RWPE2 (cell line): ENCODE data around the gene CHMP4B.

Experiments
- ATAC-seq: fragments of 200-7000 bp; cut with Tn5 transposase; 3 replicates; pipeline ENCODE4 v1.9.1; 2021; ENCODE audit warnings: low read depth
- DNase-seq: peaks from one replicate; pipeline ENCODE4 v3.0.0-alpha.2; 2020; ENCODE audit warnings: low spot score
- H3K27ac ChIP-seq: fragments of 450-650 bp; 2 replicates; pipeline ENCODE4 v1.5.1; 2017; ENCODE audit warnings: mild to moderate bottlenecking; ENCODE audit not compliant: poor library complexity, severe bottlenecking
- H3K27me3 ChIP-seq: fragments of 250-450 bp; sonication (Bioruptor Pico); 2 replicates; pipeline ENCODE4 v1.5.1; 2021; ENCODE audit warnings: mild to moderate bottlenecking, moderate library complexity; ENCODE audit not compliant: insufficient read depth, poor library complexity, severe bottlenecking
- H3K36me3 ChIP-seq: fragments of 250-450 bp; sonication (Bioruptor Pico); 2 replicates; pipeline ENCODE4 v1.5.1; 2020; ENCODE audit warnings: low read depth, mild to moderate bottlenecking, moderate library complexity
- H3K4me1 ChIP-seq: fragments of 250-450 bp; sonication (Bioruptor Pico); 2 replicates; pipeline ENCODE4 v1.5.1; 2021; ENCODE audit warnings: mild to moderate bottlenecking, moderate library complexity; ENCODE audit not compliant: insufficient read depth, poor library complexity, severe bottlenecking
- H3K4me3 ChIP-seq: fragments of 250-450 bp; sonication (Bioruptor Pico); 2 replicates; pipeline ENCODE4 v1.5.1; 2021; ENCODE audit warnings: mild to moderate bottlenecking, moderate library complexity; ENCODE audit not compliant: severe bottlenecking
- H3K9me3 ChIP-seq: fragments of 250-450 bp; sonication (Bioruptor Pico); 2 replicates; pipeline ENCODE4 v1.5.1; 2021; ENCODE audit warnings: mild to moderate bottlenecking, moderate library complexity; ENCODE audit not compliant: severe bottlenecking
- CTCF ChIP-seq: fragments of 450-650 bp; IDR thresholded peaks from one replicate; pipeline ENCODE4 v1.5.1; 2017; ENCODE audit warnings: mild to moderate bottlenecking, moderate library complexity; ENCODE audit not compliant: poor library complexity, severe bottlenecking

CHMP4B gene

DNA sequence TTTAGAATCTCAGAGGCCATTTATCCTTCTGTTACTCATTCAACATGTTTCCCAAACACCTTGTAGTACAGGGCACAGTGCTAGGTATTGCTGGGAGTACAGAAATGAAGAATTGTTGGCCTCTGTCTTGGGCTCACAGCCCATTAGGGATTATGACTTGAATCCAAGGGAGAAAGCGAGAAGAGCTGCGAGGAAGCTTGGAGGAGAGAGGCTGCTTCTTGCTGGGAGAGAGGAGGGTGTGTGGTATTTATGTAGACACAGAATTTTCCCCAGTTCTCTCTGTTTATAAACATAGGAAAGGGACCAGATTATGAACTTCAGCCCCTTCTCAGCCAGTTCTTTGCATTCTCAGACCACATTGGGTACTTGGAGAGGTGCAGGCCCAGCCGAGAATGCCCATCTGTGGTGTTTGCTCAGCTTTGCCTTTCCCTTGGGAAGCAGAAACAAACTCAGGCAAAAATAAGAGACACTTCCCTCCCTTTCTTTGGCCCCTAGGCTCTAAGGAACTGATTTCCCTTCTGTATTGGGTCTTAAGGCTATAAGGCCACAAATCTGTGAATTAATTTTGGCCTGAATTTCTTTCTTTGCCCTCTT is 17.9 kb downstream of the CHMP4B start:
- DNase-seq (no peak), ATAC-seq (no peak)
- H3K27me3 ChIP-seq: no peaks in the 10 kb centered on the region
- no peak overlapping the region for H3K4me3 ChIP-seq
- H3K9me3 ChIP-seq: no peaks in the 10 kb centered on the region
- H3K4me1 ChIP-seq: no peaks in the 10 kb centered on the region
- no peak for TF ChIP-seq CTCF
- no peak overlapping the region for H3K27ac ChIP-seq
- H3K36me3 ChIP-seq: peaks cover 23% of the 10 kb centered on the region

GRCh38 chr20:33829636-33830035 is 18.5 kb downstream of the CHMP4B start:
- TF ChIP-seq CTCF: no peak
- Histone ChIP-seq H3K36me3 (peaks cover 25% of the 10 kb centered on the region), H3K4me1 (no peaks in the 10 kb centered on the region), H3K27me3 (no peaks in the 10 kb centered on the region), H3K27ac (no peak overlapping the region), H3K4me3 (no peak overlapping the region), H3K9me3 (no peaks in the 10 kb centered on the region)
- no peak for ATAC-seq
- no peak for DNase-seq

- no peak for TF ChIP-seq CTCF
- Histone ChIP-seq H3K36me3 (peaks cover 32% of the 10 kb centered on the region), H3K4me1 (no peaks in the 10 kb centered on the region), H3K27me3 (no peaks in the 10 kb centered on the region), H3K4me3 (no peak overlapping the region), H3K9me3 (no peaks in the 10 kb centered on the region), H3K27ac (no peak overlapping the region)
- DNase-seq: no peak
- no peak for ATAC-seq
Measured at GRCh38 chr20:33830371-33830770, 19.2 kb downstream of the CHMP4B start.

- ATAC-seq: no peak
Measured at GRCh38 chr20:33832103-33832804, 21.1 kb downstream of the CHMP4B start.

More at GRCh38 chr20:33832103-33832804, 21.1 kb downstream of the CHMP4B start:
- H3K27me3 ChIP-seq: no peaks in the 10 kb centered on the region
- no peak overlapping the region for H3K4me3 ChIP-seq
- no peak for TF ChIP-seq CTCF
- no peaks in the 10 kb centered on the region for H3K4me1 ChIP-seq
- DNase-seq: peak; percentile 70
- H3K27ac ChIP-seq: no peak overlapping the region
- H3K36me3 ChIP-seq: peaks cover 39% of the 10 kb centered on the region
- no peaks in the 10 kb centered on the region for H3K9me3 ChIP-seq
